Naive thymus-derived CD4-positive, alpha-beta T cell (primary cell): ENCODE data around the gene MIER2. TPM values are rescaled to one million over a fixed set of nuclear protein-coding genes. Genes with fewer than 3 reads are reported as not detected.

Experiments
- ATAC-seq: fragments of 150-1000 bp; cut with Tn5 transposase; 2 replicates; pipeline ENCODE4 v1.10.0; 2021; ENCODE audit warnings: mild to moderate bottlenecking, moderate library complexity
- CTCF ChIA-PET: fragments of 350-600 bp; sonication (Branson Sonifier 250); formaldehyde crosslinking; loops from one replicate; lab custom pipeline; 2021; ENCODE audit warnings: antibody characterized with exemption; lab: Charles Lee
- POLR2A ChIA-PET: fragments of 350-600 bp; sonication (Branson Sonifier 250); formaldehyde crosslinking; loops from one replicate; lab custom pipeline; 2021; ENCODE audit warnings: antibody characterized with exemption, inconsistent platforms; lab: Charles Lee
- DNase-seq, 9 donors: peaks; one replicate each; pipeline versions ENCODE4 v3.0.0 to v3.0.0-alpha.2; 2020 to 2022; ENCODE audit warnings: mixed read lengths in 1 of 9
- H3K27ac ChIP-seq: one replicate; pipeline ENCODE4 v1.7.0; 2013; ENCODE audit warnings: mild to moderate bottlenecking, low read depth, low read length, moderate library complexity
- H3K27me3 ChIP-seq, 2 donors: one replicate each; pipeline ENCODE4 v1.7.0; 2013; ENCODE audit warnings: low read length in 2 of 2, mild to moderate bottlenecking in 2 of 2, moderate library complexity in 2 of 2; ENCODE audit not compliant: control insufficient read depth in 2 of 2, insufficient read depth in 2 of 2
- H3K36me3 ChIP-seq, 3 experiments: 1 replicate in 2 of 3; 2 replicates in 1 of 3; pipeline ENCODE4 v1.7.0; 2013; ENCODE audit warnings: low read length in 3 of 3, mild to moderate bottlenecking in 3 of 3, moderate library complexity in 1 of 3; ENCODE audit not compliant: insufficient read depth in 3 of 3, control insufficient read depth in 2 of 3
- H3K4me1 ChIP-seq, 2 donors: one replicate each; pipeline ENCODE4 v1.7.0; 2013; ENCODE audit warnings: low read length in 2 of 2, mild to moderate bottlenecking in 2 of 2, moderate library complexity in 1 of 2; ENCODE audit not compliant: control insufficient read depth in 2 of 2, insufficient read depth in 2 of 2
- H3K4me3 ChIP-seq: 2 replicates; pipeline ENCODE4 v1.7.0; 2013; ENCODE audit warnings: mild to moderate bottlenecking, low read length
- H3K9me3 ChIP-seq, 3 experiments: 1 replicate in 2 of 3; 2 replicates in 1 of 3; pipeline ENCODE4 v1.7.0; 2013; ENCODE audit warnings: low read length in 3 of 3; ENCODE audit not compliant: control insufficient read depth in 2 of 3
- H3K27ac Mint-ChIP-seq, 9 donors: one replicate each; pipeline ENCODE4 v1.8.0; 2020 to 2022; ENCODE audit warnings: mixed read lengths in 9 of 9, mild to moderate bottlenecking in 8 of 9, moderate library complexity in 5 of 9, inconsistent platforms in 2 of 9
- H3K27me3 Mint-ChIP-seq, 5 donors: one replicate each; pipeline ENCODE4 v1.8.0; 2021 to 2022; ENCODE audit warnings: mixed read lengths in 5 of 5, mild to moderate bottlenecking in 1 of 5
- H3K36me3 Mint-ChIP-seq, 5 donors: one replicate each; pipeline ENCODE4 v1.8.0; 2020 to 2022; ENCODE audit warnings: mixed read lengths in 5 of 5, mild to moderate bottlenecking in 3 of 5, inconsistent platforms in 1 of 5
- H3K4me1 Mint-ChIP-seq, 7 donors: one replicate each; pipeline ENCODE4 v1.8.0; 2020 to 2022; ENCODE audit warnings: mixed read lengths in 7 of 7, mild to moderate bottlenecking in 3 of 7, inconsistent platforms in 1 of 7
- H3K4me3 Mint-ChIP-seq, 10 donors: one replicate each; pipeline ENCODE4 v1.8.0; 2020 to 2022; ENCODE audit warnings: mild to moderate bottlenecking in 10 of 10, mixed read lengths in 10 of 10, moderate library complexity in 6 of 10, inconsistent platforms in 2 of 10
- H3K9me3 Mint-ChIP-seq, 11 donors: one replicate each; pipeline ENCODE4 v1.8.0; 2020 to 2022; ENCODE audit warnings: mixed read lengths in 11 of 11, mild to moderate bottlenecking in 4 of 11, inconsistent platforms in 1 of 11, moderate library complexity in 1 of 11
- intact Hi-C, 2 donors: fragments of 100-400 bp; cut with micrococcal nuclease; formaldehyde crosslinking; loops; one replicate each; pipeline ENCODE4 v1.15.1; 2023
- polyA plus RNA-seq, 2 donors: library from polyadenylated mRNA; unstranded; fragments of 300-500 nt; fragmentation: Illumina TruSeq; gene quantifications; one replicate each; pipeline ENCODE4 v1.2.3, GENCODE V29; 2021
- total RNA-seq, 6 experiments: library from RNA in 5 of 6; stranded (reverse) in 5 of 6; gene quantifications; 1 replicate in 5 of 6; 2 replicates in 1 of 6; pipeline ENCODE4 v1.2.3 and lab custom pipeline; 2021 to 2026

The MIER2 gene
- total and polyA plus RNA-seq, 7 experiments from 2014 or later: 3.9 to 24.6 (median 16.4) TPM

DNA sequence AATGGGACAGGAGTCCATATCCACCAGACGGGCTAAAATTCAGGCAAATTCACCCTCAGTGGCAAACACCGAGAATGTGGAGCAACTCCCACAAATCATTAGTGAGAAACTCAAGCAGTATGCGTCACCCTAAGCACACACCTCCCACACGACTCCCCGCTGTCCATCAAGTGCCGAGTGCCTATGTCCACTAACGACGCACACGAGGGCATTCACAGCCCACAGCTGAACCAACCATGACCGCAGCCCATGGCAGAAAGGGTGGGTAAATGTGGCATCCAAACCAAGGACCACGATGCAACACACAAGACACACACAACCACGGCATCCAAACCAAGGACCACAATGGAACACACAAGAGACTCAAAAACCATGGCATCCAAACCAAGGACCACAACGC lies 22.0 kb downstream of the MIER2 start:
- Mint-ChIP-seq H3K4me3 (no peak overlapping the region), H3K27ac (no peak overlapping the region), H3K9me3 (peaks cover 0 to 8% (median 0%) of the 10 kb centered on the region in 11 donors), H3K4me1 (peaks cover 0 to 9% (median 0%) of the 10 kb centered on the region in 7 donors), H3K36me3 (peaks cover 10 to 37% (median 31%) of the 10 kb centered on the region in 5 donors), H3K27me3 (no peaks in the 10 kb centered on the region)
- intact Hi-C loops: no loop called here
- Histone ChIP-seq H3K9me3 (no peaks in the 10 kb centered on the region), H3K27ac (no peak overlapping the region), H3K4me3 (no peak overlapping the region), H3K36me3 (peaks cover 0 to 51% (median 9%) of the 10 kb centered on the region in 3 experiments), H3K27me3 (no peaks in the 10 kb centered on the region), H3K4me1 (no peaks in the 10 kb centered on the region)
- ATAC-seq: no peak
- no peak for DNase-seq
- CTCF ChIA-PET: no interaction called here
- POLR2A ChIA-PET: no interaction called here

GRCh38 chr19:318509-318774 lies 26.2 kb downstream of the MIER2 start:
- DNase-seq (no peak), ATAC-seq (no peak)
- Histone ChIP-seq H3K4me1 (no peaks in the 10 kb centered on the region), H3K27ac (no peak overlapping the region), H3K36me3 (peaks cover 0 to 35% (median 0%) of the 10 kb centered on the region in 3 experiments), H3K9me3 (no peaks in the 10 kb centered on the region), H3K4me3 (no peak overlapping the region), H3K27me3 (no peaks in the 10 kb centered on the region)
- no peaks in the 10 kb centered on the region for H3K27me3 Mint-ChIP-seq
- peaks cover 0 to 8% (median 0%) of the 10 kb centered on the region in 11 donors for H3K9me3 Mint-ChIP-seq
- POLR2A ChIA-PET: no interaction called here
- peaks cover 23 to 51% (median 39%) of the 10 kb centered on the region in 5 donors for H3K36me3 Mint-ChIP-seq
- peaks cover 0 to 9% (median 4%) of the 10 kb centered on the region in 7 donors for H3K4me1 Mint-ChIP-seq
- H3K27ac Mint-ChIP-seq: no peak overlapping the region
- H3K4me3 Mint-ChIP-seq: no peak overlapping the region
- CTCF ChIA-PET: no interaction called here
- intact Hi-C loops: no loop called here

- intact Hi-C loops: no loop called here
- Mint-ChIP-seq H3K4me1 (peaks cover 0 to 9% (median 4%) of the 10 kb centered on the region in 7 donors), H3K27ac (peak overlapping the region in 1 of 9 donors; percentile 12), H3K36me3 (peaks cover 23 to 51% (median 39%) of the 10 kb centered on the region in 5 donors), H3K27me3 (no peaks in the 10 kb centered on the region), H3K4me3 (no peak overlapping the region), H3K9me3 (peaks cover 0 to 8% (median 0%) of the 10 kb centered on the region in 11 donors)
- peaks cover 0 to 39% (median 0%) of the 10 kb centered on the region in 3 experiments for H3K36me3 ChIP-seq
- CTCF ChIA-PET: no interaction called here
- POLR2A ChIA-PET: no interaction called here
- H3K9me3 ChIP-seq: no peaks in the 10 kb centered on the region
- DNase-seq: no peak
- no peak for ATAC-seq
- H3K4me1 ChIP-seq: no peaks in the 10 kb centered on the region
- H3K4me3 ChIP-seq: no peak overlapping the region
- H3K27me3 ChIP-seq: no peaks in the 10 kb centered on the region
- H3K27ac ChIP-seq: no peak overlapping the region
These were observed 26.7 kb downstream of the MIER2 start for GRCh38 chr19:317710-318508.

- Mint-ChIP-seq H3K4me1 (peaks cover 0 to 6% (median 5%) of the 10 kb centered on the region in 7 donors), H3K36me3 (peaks cover 23 to 50% (median 31%) of the 10 kb centered on the region in 5 donors), H3K9me3 (peaks cover 0 to 8% (median 0%) of the 10 kb centered on the region in 11 donors), H3K27ac (peak overlapping the region in 1 of 9 donors; percentile 14), H3K27me3 (no peaks in the 10 kb centered on the region), H3K4me3 (peak overlapping the region in 1 of 10 donors; percentile 45)
- intact Hi-C loops: no loop called here
- H3K27ac ChIP-seq: no peak overlapping the region
- H3K9me3 ChIP-seq: no peaks in the 10 kb centered on the region
- CTCF ChIA-PET: no interaction called here
- no peaks in the 10 kb centered on the region for H3K27me3 ChIP-seq
- peaks cover 0 to 42% (median 5%) of the 10 kb centered on the region in 3 experiments for H3K36me3 ChIP-seq
- no peak overlapping the region for H3K4me3 ChIP-seq
- POLR2A ChIA-PET: no interaction called here
- no peaks in the 10 kb centered on the region for H3K4me1 ChIP-seq
- DNase-seq (no peak), ATAC-seq (no peak)
These were observed 28.8 kb downstream of the MIER2 start for GRCh38 chr19:315811-316210.

DNA sequence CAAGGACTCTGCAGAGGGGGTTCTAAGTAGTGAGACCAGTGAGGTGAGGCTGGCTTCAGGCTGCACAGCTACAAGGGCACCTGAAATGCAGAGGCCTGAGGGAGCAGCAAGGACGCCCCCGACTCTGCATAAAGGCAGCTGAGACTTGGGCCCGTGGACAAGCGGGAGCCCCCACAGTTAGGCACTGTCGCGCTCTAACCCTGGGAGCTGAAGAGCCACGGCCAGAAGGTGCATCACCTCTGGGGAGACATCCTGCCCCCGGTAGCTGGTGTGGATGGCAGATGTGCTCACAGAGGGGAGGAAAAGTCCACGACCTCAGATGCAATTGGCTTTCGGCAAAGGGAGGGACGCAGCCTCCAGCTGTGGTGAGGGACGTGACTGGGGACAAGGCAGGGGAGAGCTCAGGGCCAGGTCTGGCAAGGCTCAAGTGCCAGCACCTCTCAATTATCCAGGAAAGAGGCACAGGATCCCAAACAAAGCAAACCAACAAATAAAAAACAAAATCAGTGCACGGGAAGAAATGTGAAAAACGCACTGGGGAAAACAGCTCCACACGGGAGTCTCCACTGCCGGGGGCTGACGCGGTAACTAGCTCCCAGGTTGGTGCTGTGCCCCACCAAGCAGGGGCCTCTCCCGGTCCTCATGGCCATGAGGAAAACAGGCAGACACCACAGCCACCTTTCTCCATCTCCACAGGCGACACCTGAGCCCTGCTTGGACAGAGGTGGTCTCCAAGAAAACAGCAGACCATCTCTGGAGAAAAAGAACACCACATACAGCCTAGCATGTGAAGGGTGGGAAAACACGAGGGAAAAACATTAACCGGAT lies 30.4 kb downstream of the MIER2 start:
- Histone ChIP-seq H3K4me3 (no peak overlapping the region), H3K9me3 (no peaks in the 10 kb centered on the region), H3K27me3 (no peaks in the 10 kb centered on the region), H3K36me3 (peaks cover 0 to 40% (median 5%) of the 10 kb centered on the region in 3 experiments), H3K27ac (no peak overlapping the region), H3K4me1 (no peaks in the 10 kb centered on the region)
- POLR2A ChIA-PET: no interaction called here
- CTCF ChIA-PET: interaction anchor here (0.6 to 1.0 kb wide), 2 partner anchors 54 to 999 kb away, joined by 3 to 4 read pairs; no protein-coding TSS in a partner anchor
- intact Hi-C loops: no loop called here
- H3K9me3 Mint-ChIP-seq: peaks cover 0 to 6% (median 0%) of the 10 kb centered on the region in 11 donors
- no peak for DNase-seq
- H3K27me3 Mint-ChIP-seq: no peaks in the 10 kb centered on the region
- no peak for ATAC-seq
- peaks cover 19 to 40% (median 24%) of the 10 kb centered on the region in 5 donors for H3K36me3 Mint-ChIP-seq
- H3K27ac Mint-ChIP-seq: no peak overlapping the region
- no peak overlapping the region for H3K4me3 Mint-ChIP-seq
- H3K4me1 Mint-ChIP-seq: peaks cover 0 to 9% (median 5%) of the 10 kb centered on the region in 7 donors

- peaks cover 0 to 7% (median 4%) of the 10 kb centered on the region in 7 donors for H3K4me1 Mint-ChIP-seq
- H3K9me3 Mint-ChIP-seq: peaks cover 0 to 4% (median 0%) of the 10 kb centered on the region in 11 donors
- peaks cover 17 to 38% (median 21%) of the 10 kb centered on the region in 5 donors for H3K36me3 Mint-ChIP-seq
- CTCF ChIA-PET: interaction anchor here (0.6 kb wide), 1 partner anchor 1000 kb away, joined by 3 read pairs; no protein-coding TSS in a partner anchor
- no peak overlapping the region for H3K27ac Mint-ChIP-seq
- H3K36me3 ChIP-seq: peaks cover 0 to 47% (median 5%) of the 10 kb centered on the region in 3 experiments
- peak overlapping the region in 1 of 10 donors; percentile 35 for H3K4me3 Mint-ChIP-seq
- H3K9me3 ChIP-seq: no peaks in the 10 kb centered on the region
- DNase-seq (no peak), ATAC-seq (no peak)
- H3K27me3 ChIP-seq: no peaks in the 10 kb centered on the region
- H3K27ac ChIP-seq: no peak overlapping the region
- no peaks in the 10 kb centered on the region for H3K4me1 ChIP-seq
- intact Hi-C loops: no loop called here
- no peak overlapping the region for H3K4me3 ChIP-seq
- no peaks in the 10 kb centered on the region for H3K27me3 Mint-ChIP-seq
- POLR2A ChIA-PET: no interaction called here
These were observed 31.2 kb downstream of the MIER2 start for GRCh38 chr19:313169-313987.
